Measurements from ENCODE around the gene ADNP. TPM values are rescaled to one million over a fixed set of nuclear protein-coding genes. Genes with fewer than 3 reads are reported as not detected.

The ADNP gene
- total and polyA plus RNA-seq, 2 of the 13 experiments (the other 11 are each of a cell fraction or from before 2014, with no cell fraction given), result 21.0 to 21.5 TPM

- TF ChIP-seq ZNF687 (CRISPR knock-in tag; IDR thresholded peaks at IDR 0.05), result peak; percentile 34
- TF ChIP-seq FIP1L1 (IDR thresholded peaks at IDR 0.05; ENCODE audit: borderline replicate concordance, insufficient read depth, low read depth, low read length), result no peak
- peak; percentile 56 for TF ChIP-seq RBFOX2 (IDR thresholded peaks at IDR 0.05; ENCODE audit: low read depth, low read length)
- TF ChIP-seq FOXM1 (CRISPR knock-in tag; IDR thresholded peaks at IDR 0.05), result no peak
- TF ChIP-seq GABPB1 (CRISPR knock-in tag; IDR thresholded peaks at IDR 0.05), result peak; percentile 44; the same call in 1 of the 2 replicates
- 0 out of 2 replicates have a peak, but pooled peaks have one; percentile 32 for TF ChIP-seq FOXO1 (CRISPR knock-in tag; IDR thresholded peaks at IDR 0.05)
- 0 out of 2 replicates have a peak, but pooled peaks have one; percentile 2 for TF ChIP-seq MAX (IDR thresholded peaks at IDR 0.05)
- 0 out of 2 replicates have a peak, but pooled peaks have one; percentile 66 for TF ChIP-seq BCL3 (CRISPR knock-in tag; IDR thresholded peaks at IDR 0.05)
- TF ChIP-seq WIZ (CRISPR knock-in tag; IDR thresholded peaks at IDR 0.05), result no peak
- peak; percentile 36; the same call in 1 of the 2 replicates for TF ChIP-seq BRD4 (CRISPR knock-in tag; IDR thresholded peaks at IDR 0.05)
- TF ChIP-seq ZNF850 (CRISPR knock-in tag; conservative IDR thresholded peaks at IDR 0.05), result 0 out of 2 replicates have a peak, but pooled peaks have one; percentile 78
- 0 out of 2 replicates have a peak, but pooled peaks have one; percentile 1 for TF ChIP-seq DRAP1 (CRISPR knock-in tag; IDR thresholded peaks at IDR 0.05)
- TF ChIP-seq GATA4 (IDR thresholded peaks at IDR 0.05; ENCODE audit: borderline replicate concordance, low read depth), result no peak
- TF ChIP-seq NR2F2 (IDR thresholded peaks at IDR 0.05; ENCODE audit: borderline replicate concordance, low read depth), result no peak
- TF ChIP-seq HNRNPLL (IDR thresholded peaks at IDR 0.05; ENCODE audit: low read depth, low read length, poor library complexity, severe bottlenecking), result peak; percentile 14
- peak; percentile 41; the same call in 1 of the 2 replicates for TF ChIP-seq HDAC1 (CRISPR knock-in tag; IDR thresholded peaks at IDR 0.05)
Observed at GRCh38 chr20:50930139-50930975, 880 bp downstream of the ADNP start (continued).

All from HepG2 (cell line).